ENCODE measurements around the gene FAM221A. TPM values are rescaled to one million over a fixed set of nuclear protein-coding genes. Genes with fewer than 3 reads are reported as not detected.

FAM221A gene, protein sequence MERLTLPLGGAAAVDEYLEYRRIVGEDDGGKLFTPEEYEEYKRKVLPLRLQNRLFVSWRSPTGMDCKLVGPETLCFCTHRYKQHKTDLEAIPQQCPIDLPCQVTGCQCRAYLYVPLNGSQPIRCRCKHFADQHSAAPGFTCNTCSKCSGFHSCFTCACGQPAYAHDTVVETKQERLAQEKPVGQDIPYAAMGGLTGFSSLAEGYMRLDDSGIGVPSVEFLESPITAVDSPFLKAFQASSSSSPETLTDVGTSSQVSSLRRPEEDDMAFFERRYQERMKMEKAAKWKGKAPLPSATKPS
- total RNA-seq: 4.2 and 6.5 TPM in 2 replicates

DNA sequence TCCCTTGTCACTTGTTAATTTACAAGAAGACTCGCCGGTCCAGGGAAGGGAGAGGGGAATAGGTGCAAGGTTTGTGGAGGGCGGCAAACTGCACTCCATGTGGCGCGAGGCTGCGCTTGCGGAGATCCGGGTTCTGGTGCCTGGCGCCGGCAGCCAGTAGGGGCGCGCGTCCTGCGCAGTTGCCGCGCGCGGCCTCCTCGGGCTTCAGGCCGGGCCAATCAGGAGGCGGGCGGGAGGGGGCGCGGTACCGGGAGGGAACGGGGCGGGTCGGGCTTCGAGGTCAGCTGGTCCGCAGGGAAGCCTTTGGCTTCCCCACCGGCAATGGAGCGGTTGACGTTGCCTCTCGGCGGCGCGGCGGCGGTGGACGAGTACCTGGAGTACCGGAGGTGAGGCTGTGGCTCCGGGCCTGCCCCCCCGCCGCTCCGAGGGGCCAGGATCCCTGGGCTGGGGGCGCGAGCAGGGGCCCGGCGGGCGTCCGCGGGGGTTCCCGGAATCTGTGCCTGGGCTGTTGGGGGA is at the start of gene FAM221A:
TSS of gene FAM221A (plus strand) at position 302 of the 516 bp plus-strand sequence. CDS start at position 322, 20 bp downstream.
- intact Hi-C loops (cut with micrococcal nuclease): loop anchor here (1.0 to 10.0 kb wide), 6 partner anchors 83 to 1077 kb away; partner anchors contain the start of genes CCDC126, GSDME, KLHL7 and NUP42

DNA sequence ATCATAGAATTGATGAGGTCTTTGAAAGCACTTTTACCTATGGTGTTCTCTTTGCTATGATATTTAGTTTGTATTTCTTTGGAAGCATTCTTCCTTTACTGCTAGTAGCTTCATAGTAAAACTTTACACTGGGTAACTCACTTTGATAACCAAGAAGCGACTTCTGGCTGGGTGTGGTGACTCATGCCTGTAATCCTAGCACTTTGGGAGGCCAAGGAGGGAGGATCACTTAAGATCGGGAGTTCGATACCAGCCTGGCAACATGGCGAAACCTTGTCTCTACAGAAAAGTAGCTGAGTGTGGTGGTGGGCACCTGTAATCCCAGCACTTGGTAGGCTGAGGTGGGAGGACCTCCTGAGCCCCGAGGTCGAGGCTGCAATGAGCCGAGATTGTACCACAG is 46.6 kb upstream of the FAM221A start:
- intact Hi-C loops (cut with micrococcal nuclease): no loop called here

DNA sequence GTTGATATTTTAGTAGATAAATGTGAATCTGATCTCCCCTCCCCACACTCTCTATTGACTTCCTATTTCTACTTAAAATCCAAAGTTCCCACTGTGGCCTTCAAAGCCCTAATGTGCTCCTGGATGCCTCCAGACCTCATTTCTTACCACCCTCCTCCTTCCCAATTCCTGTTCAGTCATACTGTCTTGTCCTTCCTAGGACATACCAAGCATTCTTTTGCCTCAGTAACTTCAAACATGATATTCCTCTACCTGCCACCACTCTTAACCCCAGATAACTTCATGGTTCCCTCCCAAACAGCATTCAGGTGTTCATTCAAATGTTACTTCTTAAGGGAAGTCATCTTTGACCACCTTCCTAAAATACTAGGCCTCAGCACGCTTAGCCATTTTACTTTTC is 34.2 kb upstream of the FAM221A start:
- intact Hi-C loops (cut with micrococcal nuclease): no loop called here

DNA sequence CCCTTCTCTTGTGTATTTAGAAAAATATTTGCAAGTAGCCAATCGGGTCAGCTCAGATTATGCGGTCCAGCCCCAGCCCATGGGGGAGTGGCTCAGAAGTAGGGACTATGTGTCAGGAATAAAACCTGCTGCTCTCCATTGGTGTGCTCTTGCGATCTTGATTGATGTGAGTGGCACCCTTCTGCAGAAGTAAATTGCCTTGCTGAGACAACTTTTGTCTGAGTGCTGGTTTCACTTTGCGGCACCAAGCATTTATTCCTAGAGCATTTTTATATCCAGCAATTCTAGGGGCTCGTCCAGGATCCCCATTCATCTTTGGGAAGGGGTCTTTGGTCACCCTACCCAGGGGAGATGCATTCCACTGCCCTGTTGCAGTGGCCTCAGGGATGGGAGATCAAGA is 26.1 kb upstream of the FAM221A start:
- intact Hi-C loops (cut with micrococcal nuclease): loop anchor here (1.0 kb wide), 1 partner anchor 58 kb away; no protein-coding TSS in a partner anchor

DNA sequence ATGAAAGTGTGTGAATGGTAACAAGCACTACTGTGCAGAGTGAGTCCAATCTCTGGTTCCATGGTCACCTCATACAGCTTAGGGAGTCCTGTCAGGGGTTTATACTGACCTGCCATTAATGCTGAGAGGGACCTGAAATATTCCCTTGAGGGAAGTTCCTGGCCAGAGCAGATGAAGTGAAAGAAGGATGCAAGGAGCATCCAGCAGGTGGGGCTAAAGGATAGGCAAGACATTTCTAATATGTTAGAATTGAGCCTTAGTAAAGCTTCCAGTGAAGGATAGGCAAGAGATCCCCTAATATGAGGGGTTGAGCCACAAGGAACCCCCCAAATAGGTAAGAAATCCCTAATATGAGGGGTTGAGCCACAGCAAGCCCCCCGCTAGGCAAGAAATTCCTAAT is 25.5 kb upstream of the FAM221A start:
- intact Hi-C loops (cut with micrococcal nuclease): loop anchor here (1.0 kb wide), 1 partner anchor 58 kb away; no protein-coding TSS in a partner anchor

DNA sequence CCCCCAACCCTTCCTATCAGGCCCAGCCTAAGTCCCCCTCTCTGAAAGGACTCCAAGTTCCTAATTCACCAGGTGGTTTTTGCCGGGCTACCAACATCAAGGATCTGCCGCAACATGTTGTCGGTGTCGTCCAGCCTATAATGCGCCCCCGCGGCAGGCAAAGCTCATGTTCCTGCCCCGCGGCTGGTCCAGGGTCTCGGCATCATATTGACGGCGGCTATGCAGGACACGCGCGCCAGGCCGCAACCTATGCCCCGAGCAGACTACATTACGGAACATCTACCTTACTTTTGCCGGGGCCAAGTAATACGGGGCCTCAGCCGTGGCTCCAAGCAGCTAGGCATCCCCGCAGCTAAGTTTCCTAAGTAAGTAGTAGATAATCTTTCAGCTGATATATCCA is 24.6 kb upstream of the FAM221A start:
- intact Hi-C loops (cut with micrococcal nuclease): no loop called here

DNA sequence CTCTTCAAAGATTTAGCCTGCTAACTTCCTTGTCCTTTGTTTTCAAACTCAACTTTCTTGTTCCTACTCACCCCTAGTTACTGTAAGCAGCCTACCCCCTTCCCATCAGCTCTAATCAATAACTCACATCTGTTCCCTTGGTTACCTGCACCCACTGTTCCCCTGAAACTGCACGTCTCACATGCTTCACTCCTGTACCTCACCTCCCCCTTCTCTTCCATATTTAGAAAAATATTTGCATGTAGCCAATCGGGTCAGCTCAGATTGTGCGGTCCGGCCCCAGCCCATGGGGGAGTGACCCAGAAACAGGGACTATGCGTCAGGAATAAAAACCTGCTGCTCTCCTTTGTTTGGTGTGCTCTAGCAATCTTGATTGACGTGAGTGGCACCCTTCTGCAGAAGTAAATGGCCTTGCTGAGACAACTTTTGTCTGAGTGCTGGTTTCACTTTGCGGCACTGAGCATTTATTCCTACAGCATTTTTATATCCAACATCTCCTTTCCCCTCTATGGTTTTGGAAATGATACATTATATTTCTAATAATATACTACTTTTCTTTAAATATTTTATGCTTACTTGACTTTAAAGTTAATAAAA is 21.1 kb upstream of the FAM221A start:
- intact Hi-C loops (cut with micrococcal nuclease): no loop called here

DNA sequence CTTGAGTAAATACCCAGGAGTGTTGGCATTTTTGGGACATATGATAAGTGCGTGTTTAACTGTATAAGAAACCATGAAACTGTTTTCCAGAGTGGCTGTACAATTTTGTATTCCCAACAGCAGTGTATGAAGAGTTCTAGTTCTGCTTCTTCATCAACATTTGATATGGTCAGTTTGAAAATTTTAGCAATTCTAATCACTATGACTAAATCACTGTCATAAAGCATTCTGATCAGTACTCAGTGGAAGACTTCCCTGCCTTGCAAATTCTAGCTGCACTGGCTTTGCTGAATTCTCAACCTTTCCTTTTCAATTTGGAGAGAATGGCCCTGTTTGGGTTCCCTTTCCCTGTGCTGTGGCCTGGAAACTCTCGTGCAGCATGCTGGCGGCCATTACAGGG is 18.6 kb upstream of the FAM221A start:
- intact Hi-C loops (cut with micrococcal nuclease): no loop called here

DNA sequence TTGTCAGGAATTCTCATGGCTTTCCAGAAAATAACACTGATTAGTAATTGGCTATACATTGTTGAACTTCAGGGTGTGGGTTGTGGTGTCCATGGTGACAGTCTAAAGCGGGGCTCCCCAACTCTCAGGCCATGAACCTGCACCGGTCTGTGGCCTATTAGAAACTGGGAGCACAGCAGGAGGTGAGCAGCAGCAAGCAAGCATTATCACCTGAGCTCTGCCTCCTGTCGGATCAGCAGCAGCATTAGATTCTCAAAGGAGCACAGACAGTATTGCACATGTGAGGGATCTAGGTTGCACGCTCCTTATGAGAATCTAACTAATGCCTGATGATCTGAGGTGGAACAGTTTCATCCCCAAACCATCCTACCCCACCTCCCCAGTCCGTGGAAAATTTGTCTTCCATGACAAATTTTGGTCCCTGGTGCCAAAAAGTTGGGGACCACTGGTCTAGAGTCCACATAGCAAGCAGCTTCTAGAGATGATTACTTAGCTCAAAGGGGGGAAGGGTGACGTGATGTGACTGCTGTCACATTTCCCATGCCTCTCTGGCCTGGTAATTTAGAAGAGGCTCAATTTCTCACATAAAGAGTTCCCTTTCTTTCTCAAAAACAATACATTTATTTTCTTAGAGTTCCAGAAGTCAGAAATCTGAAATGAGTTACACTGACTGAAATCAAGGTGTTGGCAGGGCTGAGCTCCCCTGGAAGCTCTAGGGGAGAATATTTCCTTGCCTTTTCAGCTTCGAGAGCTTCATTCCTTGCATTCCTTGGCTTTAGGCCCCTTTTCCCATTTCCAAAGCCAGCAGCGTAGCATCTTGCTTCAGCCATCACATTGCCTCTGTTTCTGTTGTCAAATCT is 17.6 kb upstream of the FAM221A start:
- intact Hi-C loops (cut with micrococcal nuclease): no loop called here

DNA sequence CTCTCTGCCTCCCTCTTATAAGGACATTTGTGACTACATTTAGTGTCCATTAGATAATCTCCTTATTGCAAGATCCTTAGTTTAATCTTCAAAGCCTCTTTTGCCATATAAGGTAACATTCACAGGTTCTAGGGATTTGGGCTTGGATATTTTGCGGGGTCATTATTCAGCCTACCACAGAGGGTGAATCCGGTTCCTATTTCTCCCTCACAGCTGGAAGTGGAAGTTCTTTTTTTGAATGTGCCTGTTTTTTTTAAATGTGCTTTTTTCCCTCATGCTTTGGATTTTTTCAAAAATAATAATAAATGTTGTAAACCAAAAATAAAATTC is 17.1 kb upstream of the FAM221A start:
- intact Hi-C loops (cut with micrococcal nuclease): no loop called here

DNA sequence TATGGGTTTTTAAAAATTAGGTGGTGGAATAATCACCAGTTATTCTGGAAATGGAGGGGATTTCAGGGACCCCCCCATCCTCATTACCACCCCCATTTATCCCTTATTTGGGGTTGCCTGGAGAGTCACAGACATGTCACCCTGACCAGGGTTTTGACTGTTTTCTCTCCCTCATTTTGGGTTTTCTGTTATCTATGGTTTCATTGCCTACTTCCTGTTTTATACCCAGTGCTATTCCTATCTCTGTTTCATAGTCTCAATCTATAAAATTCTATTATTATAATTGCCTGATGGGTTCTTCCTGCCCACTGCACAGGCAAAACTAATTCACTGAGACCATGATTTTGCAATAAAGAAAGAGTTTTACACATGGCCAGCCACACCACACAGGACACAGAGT is 15.9 kb upstream of the FAM221A start:
- intact Hi-C loops (cut with micrococcal nuclease): no loop called here

DNA sequence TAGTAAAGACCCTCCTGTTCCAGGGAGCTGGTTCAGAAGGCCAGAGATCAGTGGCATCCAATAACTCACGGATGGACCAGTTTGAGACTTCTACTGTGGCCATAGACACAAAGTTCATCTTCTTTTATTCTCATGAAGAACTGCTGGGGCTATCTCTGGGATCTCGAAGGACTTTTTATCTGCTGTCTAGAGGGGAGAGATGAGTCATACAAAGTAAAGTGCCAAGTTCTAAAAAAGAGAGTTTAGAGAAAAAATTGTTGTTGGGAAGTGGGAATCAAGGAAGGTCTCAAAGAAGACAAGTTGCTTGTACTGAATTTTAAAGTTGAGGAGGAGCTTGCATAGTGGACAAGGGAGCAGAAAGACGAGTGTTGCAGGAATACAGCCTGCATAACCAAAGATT is 8.0 kb upstream of the FAM221A start:
- intact Hi-C loops (cut with micrococcal nuclease): no loop called here

DNA sequence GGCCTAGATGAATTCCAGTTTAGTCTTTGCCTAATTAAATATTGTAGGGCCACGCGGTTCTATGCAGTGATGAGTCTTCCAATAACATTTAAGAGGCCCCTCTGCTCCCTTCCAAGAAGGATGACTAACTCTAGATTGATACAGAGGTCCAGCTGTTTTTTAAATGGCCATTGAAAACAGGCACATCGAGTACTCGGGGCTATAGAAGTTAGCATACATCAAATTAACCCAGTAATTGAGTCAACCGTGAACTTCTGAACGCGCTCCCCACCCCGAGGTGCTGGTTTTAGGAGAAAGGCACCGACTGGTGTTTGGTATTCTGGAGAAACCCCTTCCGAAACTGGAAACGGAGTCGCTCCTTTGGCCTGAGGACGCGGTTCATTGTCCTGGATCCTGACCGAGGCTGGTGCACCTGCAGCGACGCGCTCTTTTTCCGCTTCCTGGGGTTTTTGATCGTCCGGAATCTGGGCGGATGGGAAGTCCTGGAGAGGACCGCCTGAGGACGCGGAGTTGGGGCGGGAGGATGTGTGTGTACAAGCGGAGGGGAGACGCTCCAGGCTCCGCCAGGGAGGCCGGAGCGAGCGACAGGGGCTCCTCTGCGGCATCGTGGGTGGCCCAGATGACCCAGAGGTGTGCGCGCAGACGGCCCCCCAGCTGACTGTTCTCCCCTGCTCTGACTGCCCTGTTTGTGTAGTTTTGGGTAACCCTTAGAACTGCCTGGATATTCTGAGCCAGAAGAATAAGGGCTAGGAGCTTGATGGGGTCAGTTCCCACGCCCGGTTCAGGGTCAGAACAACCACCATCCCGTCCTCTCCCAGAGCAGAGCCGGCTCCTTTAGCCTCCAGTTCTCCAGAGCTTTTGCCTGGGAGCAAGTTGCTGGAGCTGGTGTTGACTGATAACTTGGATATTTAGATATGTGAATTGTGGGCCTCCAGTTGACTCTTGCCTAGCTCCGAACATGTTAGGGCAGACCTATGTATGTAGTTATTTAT is 711 bp downstream of the FAM221A start:
- intact Hi-C loops (cut with micrococcal nuclease): loop anchor here (1.0 to 10.0 kb wide), 6 partner anchors 83 to 1077 kb away; partner anchors contain the start of genes CCDC126, GSDME, KLHL7 and NUP42

DNA sequence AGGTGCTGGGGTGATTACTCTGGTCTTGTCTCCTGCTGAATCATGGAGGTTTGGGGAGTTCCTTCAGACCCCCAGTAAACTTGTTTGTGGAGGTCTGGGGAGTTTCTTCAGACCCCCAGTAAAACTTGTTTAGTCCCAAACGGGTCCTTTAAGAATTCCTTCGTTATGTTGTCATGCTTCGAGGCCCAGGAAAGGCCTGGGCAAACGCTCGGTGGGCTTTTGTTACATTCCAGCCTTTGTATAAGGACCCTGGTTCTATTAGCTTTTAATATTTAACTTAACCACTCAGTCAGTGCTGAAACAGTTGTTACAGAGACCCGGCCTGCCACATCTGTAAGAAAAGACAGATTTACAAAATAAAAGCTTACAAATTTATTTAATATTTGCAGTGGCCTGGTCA is 4.0 kb downstream of the FAM221A start:
- intact Hi-C loops (cut with micrococcal nuclease): loop anchor here (5.0 to 10.0 kb wide), 3 partner anchors 502 to 1073 kb away; partner anchors contain the start of genes GSDME, KLHL7 and NUP42

DNA sequence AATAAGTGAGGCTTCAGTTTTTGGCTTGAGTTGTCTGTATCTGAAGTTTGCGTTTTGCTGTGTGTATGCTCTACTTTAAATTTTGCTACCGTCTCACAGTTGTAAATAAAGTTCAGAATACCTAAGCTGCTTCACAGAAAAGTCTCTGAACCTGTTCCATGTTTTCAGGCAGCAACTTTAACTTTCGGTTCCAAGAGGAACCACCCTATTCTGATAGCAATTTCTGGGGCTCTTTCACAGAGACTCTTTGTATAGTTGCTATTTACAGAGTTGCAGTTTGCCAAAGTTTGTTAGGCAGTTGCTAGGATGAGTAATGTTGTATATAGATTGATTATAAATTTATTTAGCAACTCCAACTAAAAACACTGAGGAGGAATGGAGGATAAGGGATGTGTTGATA is 5.7 kb downstream of the FAM221A start:
- intact Hi-C loops (cut with micrococcal nuclease): loop anchor here (10.0 kb wide), 1 partner anchor 581 kb away; the partner anchor contains the start of gene KLHL7

DNA sequence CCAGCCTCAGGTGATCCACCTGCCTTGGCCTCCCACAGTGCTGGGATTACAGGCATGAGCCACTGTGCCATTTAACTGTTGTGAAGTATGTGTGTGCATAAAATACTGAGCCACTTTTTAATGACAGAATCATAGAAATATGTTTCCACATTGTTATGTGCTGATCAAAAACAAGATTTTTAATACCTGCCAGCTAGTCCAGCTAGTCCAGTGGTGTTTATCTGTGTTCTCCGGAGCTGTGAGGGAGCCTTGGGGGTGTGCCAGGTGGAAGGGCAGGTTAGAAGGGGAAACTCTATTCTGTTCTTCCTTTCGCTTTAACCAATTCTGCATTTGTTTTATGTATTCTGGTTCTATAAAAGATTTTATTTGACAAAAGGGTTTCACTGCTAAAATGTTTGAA is 7.0 kb downstream of the FAM221A start:
- intact Hi-C loops (cut with micrococcal nuclease): loop anchor here (10.0 kb wide), 1 partner anchor 582 kb away; the partner anchor contains the start of gene KLHL7

DNA sequence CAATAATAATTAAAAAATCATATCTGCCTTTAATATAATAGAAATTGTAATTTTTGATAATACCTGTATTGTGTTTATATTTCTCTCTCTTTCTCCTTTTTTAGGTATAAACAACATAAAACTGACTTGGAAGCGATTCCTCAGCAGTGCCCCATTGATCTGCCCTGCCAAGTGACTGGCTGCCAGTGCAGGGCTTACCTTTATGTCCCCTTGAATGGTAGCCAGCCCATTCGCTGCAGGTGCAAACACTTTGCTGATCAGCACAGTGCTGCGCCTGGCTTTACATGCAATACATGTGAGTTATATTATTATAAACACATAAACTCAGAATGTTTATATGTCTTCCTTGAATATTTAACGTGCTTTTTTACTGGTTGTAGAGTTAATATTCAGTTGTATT is 9.2 kb downstream of the FAM221A start:
- intact Hi-C loops (cut with micrococcal nuclease): loop anchor here (10.0 kb wide), 1 partner anchor 584 kb away; the partner anchor contains the start of gene KLHL7

DNA sequence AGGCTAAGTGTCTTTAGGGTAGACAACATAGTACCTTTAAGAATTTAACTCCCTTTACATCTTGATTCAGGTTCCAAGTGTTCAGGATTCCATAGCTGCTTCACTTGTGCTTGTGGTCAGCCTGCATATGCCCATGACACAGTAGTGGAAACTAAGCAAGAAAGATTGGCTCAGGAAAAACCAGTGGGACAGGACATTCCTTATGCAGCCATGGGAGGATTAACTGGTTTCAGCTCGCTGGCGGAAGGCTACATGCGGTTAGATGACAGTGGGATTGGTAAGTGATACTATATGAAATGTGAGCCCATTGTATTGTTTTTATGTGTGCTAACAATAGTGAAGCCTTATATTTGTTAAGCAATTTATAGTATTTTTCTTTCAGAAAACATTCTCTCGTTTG is 11.3 kb downstream of the FAM221A start:
- intact Hi-C loops (cut with micrococcal nuclease): no loop called here

DNA sequence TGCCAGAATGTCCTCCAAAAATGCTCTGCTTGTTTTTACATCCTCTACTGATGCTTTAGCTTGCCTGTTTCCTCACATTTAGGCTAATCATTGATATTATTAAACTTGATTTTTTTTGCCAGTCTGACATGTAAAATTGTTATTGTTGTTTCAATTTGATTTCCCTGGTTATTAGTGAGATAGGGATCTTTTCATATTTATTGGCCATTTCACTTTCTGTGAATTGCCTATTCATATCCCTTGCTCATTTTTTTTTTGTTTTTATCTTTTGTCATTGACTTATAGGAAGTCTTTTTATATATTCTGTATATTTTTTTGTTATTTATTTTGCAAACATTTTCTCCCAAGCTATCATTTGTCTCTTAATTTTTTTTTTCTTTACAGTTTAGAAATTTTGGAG is 13.2 kb downstream of the FAM221A start:
- intact Hi-C loops (cut with micrococcal nuclease): no loop called here

DNA sequence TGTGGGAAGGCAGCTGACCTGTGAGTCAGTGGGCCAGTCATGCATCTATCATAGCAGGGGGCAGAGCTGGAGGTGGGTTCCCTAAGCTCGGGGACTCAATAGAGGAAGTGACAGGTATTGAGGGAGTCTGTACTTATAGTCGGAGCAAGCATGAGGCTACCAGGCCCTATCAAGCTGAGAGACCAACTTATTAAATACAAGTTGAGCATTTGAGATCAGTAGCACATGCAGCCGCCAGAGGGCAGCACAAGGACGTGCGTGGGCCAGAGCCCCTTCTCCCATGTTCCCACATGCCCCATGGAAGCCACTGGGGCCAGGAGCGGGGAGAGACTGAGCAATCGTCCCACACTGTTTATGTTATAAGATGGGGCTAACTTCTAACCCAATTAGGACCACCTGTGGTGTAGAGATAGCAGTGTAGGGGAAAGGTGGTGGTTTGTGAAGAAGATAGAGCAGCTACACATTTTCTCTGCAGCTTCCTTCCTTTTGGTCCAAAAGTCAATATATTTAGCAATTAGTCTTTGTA is 17.0 kb downstream of the FAM221A start:
- intact Hi-C loops (cut with micrococcal nuclease): loop anchor here (1.0 to 5.0 kb wide), 5 partner anchors 127 to 968 kb away; partner anchors contain the start of gene PALS2

All from T-helper 1 cell treated with Interleukin-12 subunit alpha and Interleukin-12 subunit beta and Interleukin-4 antibody, amounts not matched to agents 30 ng/mL and 1 ng/mL, for 36 hours (primary cell).